ENCODE results near the gene PLA2G4E. TPM values are rescaled to one million over a fixed set of nuclear protein-coding genes. Genes with fewer than 3 reads are reported as not detected.

PLA2G4E gene
- total and polyA plus RNA-seq, 9 of the 15 experiments (the other 6 are each of a cell fraction or from before 2014, with no cell fraction given): 0.03 TPM; not detected in 8

DNA sequence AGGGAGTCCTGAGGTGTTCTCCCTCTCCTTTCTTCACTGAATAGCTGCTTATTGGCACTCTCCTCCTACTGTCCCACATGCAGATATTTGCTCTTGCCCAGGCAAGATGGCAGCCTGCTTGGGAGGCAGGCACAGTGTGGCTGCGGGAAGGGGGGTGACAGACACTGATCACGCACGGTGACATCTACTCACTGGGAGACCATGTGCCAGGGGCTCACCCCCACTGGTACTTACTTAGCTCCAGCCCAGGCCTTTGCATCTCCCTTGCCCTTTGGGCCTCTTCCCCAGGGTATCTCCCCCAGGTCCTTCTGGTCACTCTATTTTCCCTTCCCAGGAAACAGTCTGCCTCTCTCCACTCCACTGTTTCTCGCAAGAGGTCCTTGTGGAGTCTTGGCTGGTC lies 6.4 kb downstream of the PLA2G4E start:
- no peak overlapping the region for H3K4me2 ChIP-seq (ENCODE audit: insufficient read depth, low read length)
- no TSS peak for BruUV-seq (replicated peaks)
- H3K9me1 ChIP-seq (ENCODE audit: control insufficient read depth, insufficient read depth, low read length): no peaks in the 10 kb centered on the region
- intact Hi-C loops (cut with micrococcal nuclease): no loop called here
- in situ Hi-C loops (cut with MboI): no loop called here
- no peak overlapping the region for H3K4me3 ChIP-seq
- no peak for ATAC-seq
- 4% methylated on average over 4 of the region's 4 CpGs for WGBS (ENCODE audit: insufficient coverage, low coverage, missing lambda C conversion rate)
- H3K27me3 ChIP-seq (ENCODE audit: control insufficient read depth in 2 of 2, insufficient read depth in 2 of 2, low read length in 2 of 2): peaks cover 38 to 65% of the 10 kb centered on the region in 2 experiments
- H3K9ac ChIP-seq (ENCODE audit: insufficient read depth in 1 of 2, low read depth in 2 of 2, low read length in 2 of 2): no peak overlapping the region
- ChIA-PET CTCF (ENCODE audit: low intra/inter-chr PET ratio) (no interaction called here), POLR2A (interaction anchor here (0.6 kb wide), 1 partner anchor 144 kb away, joined by 3 read pairs; no protein-coding TSS in a partner anchor)
- H3K4me1 ChIP-seq (replicated peaks in 1 of 2; ENCODE audit: control insufficient read depth in 2 of 2, insufficient read depth in 2 of 2, low read length in 2 of 2): no peaks in the 10 kb centered on the region; a peak in 2 of 5 replicates
- no peaks in the 10 kb centered on the region for H3K79me2 ChIP-seq (ENCODE audit: control insufficient read depth, insufficient read depth, low read length)
- no peak overlapping the region for H3K27ac ChIP-seq (ENCODE audit: extremely low read depth, low read depth, low read length)
- no peak for FAIRE-seq
- no peak overlapping the region for H2AFZ ChIP-seq (ENCODE audit: low read depth, low read length)
- TF ChIP-seq RBM14 (IDR thresholded peaks at IDR 0.05; ENCODE audit: borderline replicate concordance, insufficient read depth, low read depth, low read length) (no peak), XRCC4 (IDR thresholded peaks at IDR 0.05; ENCODE audit: extremely low read depth, insufficient read depth, insufficient read length) (no peak), RBM39 (optimal IDR thresholded peaks at IDR 0.05; ENCODE audit: low read depth, low read length) (no peak), ZEB2 (IDR thresholded peaks at IDR 0.05) (no peak), SMAD3 (CRISPR knock-in tag; conservative IDR thresholded peaks at IDR 0.05) (no peak), CBX8 (IDR thresholded peaks at IDR 0.05; ENCODE audit: borderline replicate concordance, extremely low read depth, low read depth, low read length, poor library complexity, severe bottlenecking) (no peak), SREBF1 (IDR thresholded peaks at IDR 0.05; ENCODE audit: borderline replicate concordance, low read depth, low read length) (no peak), CBX5 (IDR thresholded peaks at IDR 0.05; ENCODE audit: borderline replicate concordance, low read depth) (no peak), SMAD2 (IDR thresholded peaks at IDR 0.05; ENCODE audit: low read depth, low read length) (no peak), NELFE (IDR thresholded peaks at IDR 0.05; ENCODE audit: insufficient read depth, insufficient read length) (no peak), ZNF408 (CRISPR knock-in tag; IDR thresholded peaks at IDR 0.05; ENCODE audit: low read depth) (no peak), TOE1 (IDR thresholded peaks at IDR 0.05; ENCODE audit: borderline replicate concordance) (no peak), TOE1 (CRISPR knock-in tag; IDR thresholded peaks at IDR 0.05; ENCODE audit: borderline replicate concordance, low read depth) (no peak), THRAP3 (IDR thresholded peaks at IDR 0.05; ENCODE audit: borderline replicate concordance) (no peak), NFRKB (IDR thresholded peaks at IDR 0.05; ENCODE audit: low read depth) (no peak)
- no peak for DNase-seq (ENCODE audit: extremely low read depth in 1 of 4, low spot score in 3 of 4)
- H4K20me1 ChIP-seq (replicated peaks; ENCODE audit: control insufficient read depth, insufficient read depth, low read length): peaks cover 10% of the 10 kb centered on the region; the same call in 1 of the 2 replicates
- no peaks in the 10 kb centered on the region for H3K36me3 ChIP-seq (ENCODE audit: control insufficient read depth, insufficient read depth, low read length)
- H3K9me3 ChIP-seq (replicated peaks; ENCODE audit: control insufficient read depth, insufficient read depth, low read depth, low read length): no peaks in the 10 kb centered on the region
